Renal cortex interstitium (tissue), 11 donors: ENCODE results near the gene EPB41L3. TPM values are rescaled to one million over a fixed set of nuclear protein-coding genes. Genes with fewer than 3 reads are reported as not detected.
"Not testable (repeated sequence)": the region's sequence is repeated elsewhere in the genome, so short reads cannot be mapped to it uniquely, and the experiment has no call there.

ENCODE experiments used
- DNase-seq, 11 donors: peaks; one replicate each; pipeline ENCODE4 v3.0.0-alpha.2; 2013; ENCODE audit warnings: low read depth in 9 of 11, low spot score in 4 of 11; ENCODE audit errors: extremely low read depth in 1 of 11
- polyA plus RNA-seq, 3 donors: library from polyadenylated mRNA; unstranded; fragments of 120-200 nt; gene quantifications; one replicate each; pipeline ENCODE4 v1.2.1, GENCODE V29; 2013; ENCODE audit not compliant: insufficient read length in 3 of 3

EPB41L3 gene
- polyA plus RNA-seq, 3 donors: 57.5 to 63.1 (median 58.2) TPM

DNA sequence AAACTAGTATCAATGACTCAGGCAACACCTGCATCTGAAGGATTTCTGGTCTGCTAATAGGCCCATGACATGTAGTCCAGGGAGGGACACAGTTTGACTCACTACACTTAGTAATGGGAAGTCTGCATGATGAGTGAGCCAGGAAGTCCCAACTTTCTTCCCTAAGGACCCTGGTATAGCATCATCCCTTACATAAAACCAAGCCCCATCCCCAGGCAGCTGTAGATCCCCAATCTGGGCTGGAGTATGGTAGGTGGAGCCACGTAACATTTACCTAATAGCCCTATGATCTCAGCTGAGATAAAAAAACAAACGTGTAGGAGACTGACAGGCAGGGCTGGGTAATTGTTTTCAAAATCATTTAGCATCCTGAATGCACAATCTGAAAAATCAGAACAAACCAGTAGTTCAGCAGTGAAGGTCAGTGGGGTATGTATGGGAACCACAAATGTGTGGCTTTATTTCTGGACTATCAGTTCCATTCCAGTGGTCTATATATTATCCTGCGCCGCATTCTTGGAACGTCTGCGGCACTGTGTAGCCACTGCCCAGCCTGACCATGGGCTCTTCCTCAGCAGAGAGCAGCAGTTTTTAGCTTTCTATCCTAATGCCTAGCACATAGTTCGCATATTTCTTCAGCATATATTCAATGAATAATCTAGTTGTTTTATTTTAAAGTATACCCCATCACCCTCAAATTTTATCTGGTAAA lies 33.5 kb downstream of the EPB41L3 start:
- DNase-seq: no peak

- DNase-seq: no peak
Measured at GRCh38 chr18:5508821-5509220, 35.0 kb downstream of the EPB41L3 start.

DNA sequence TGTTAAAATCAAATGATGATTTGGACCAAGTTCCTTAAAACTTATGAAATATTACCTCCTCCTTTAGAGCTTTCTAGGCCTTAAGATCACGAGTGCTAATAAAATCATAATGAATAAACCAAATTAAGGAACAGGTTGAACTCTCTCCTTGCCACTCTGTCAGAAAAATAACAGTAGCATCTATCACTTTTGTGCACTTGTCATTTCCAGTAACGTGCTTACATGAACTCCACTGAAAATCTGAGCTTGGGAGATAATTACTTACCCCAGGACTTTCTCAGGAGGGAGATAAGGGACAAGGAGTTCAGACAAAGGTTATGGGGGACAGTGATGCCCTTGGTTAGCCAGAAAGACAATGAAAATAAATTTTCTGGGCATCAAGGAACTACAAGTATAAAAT lies 36.0 kb downstream of the EPB41L3 start:
- no peak for DNase-seq

GRCh38 chr18:5506174-5506573 lies 37.6 kb downstream of the EPB41L3 start:
- no peak for DNase-seq

GRCh38 chr18:5503740-5504139 lies 40.1 kb downstream of the EPB41L3 start:
- DNase-seq: no peak

DNA sequence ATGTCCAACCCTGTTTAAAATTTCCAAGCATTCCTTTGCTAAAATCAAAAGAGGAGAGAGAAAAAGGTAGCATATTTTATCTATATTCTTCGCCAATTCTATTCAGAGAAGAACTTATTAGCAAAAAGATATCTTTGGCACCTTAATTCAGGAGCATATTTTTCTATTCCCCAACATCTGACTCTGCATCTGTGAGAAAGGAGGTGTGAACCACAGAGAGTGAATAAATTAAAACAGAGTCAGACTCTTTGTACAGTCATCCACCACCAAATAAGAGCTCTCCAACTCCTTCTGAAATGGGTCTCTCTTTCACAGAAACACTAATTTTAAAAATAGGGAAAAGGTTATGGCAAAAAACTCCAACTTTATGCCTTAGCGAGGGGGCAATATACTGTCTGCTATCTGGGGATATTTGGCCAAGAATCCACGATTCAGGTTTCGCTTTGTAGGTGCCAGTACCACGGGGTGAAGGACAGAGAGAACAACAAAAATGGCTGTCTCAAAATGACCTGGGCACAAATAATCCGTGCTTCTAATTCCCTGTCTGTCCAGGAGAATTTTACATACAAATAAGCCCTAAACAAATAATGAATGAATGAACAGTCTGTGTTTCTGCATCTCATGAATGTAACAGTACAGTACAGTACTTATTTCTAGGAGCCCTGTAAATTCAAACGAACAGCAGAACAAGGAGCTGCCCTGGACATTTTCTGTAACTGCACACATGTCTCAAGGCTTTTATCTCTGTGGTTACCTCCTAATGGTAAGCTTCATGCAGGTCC lies 43.4 kb downstream of the EPB41L3 start:
- no peak for DNase-seq

GRCh38 chr18:5498452-5498851 lies 45.3 kb downstream of the EPB41L3 start:
- DNase-seq: no peak

DNA sequence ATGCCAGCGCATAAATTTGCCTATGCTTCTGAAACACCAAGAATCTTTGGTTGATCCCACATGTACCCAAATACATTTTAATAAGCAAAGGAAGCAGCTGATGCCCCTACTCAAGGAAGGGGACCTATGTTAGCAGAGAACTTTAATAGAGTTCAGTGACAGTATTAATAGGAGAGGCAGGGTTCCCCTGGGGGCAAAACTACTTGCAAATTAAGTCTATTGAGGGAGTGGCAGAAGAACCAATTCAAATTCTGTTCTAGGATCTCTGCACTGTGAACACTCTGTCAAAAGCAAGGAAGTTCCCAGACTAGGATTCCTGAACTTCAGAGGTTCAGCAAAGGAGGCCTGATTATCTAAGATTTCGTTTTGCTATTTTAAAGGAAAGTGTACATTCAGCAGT lies 47.5 kb downstream of the EPB41L3 start:
- DNase-seq: no peak

GRCh38 chr18:5490753-5491480 lies 52.9 kb downstream of the EPB41L3 start:
- DNase-seq: no peak

DNA sequence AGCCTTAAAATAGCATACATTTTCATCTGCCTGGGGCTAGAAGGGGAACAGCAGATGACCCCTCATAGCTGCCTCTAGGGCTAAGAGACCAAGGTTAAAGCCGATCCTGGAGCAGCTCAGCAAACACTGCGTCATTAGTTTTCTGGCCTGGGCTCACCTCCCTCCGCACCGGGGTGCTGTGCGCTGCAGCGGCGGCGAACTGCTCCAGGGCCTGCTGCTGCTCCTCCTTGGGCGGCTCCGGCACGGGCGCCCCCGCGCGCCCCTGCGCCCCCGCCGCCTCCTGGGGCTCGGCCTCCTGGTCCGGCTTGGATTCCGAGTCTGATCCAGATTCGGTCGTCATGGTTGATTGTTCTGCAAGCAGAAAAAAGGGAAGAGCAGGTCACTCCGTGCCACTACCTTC lies 55.0 kb downstream of the EPB41L3 start:
- DNase-seq: no peak

DNA sequence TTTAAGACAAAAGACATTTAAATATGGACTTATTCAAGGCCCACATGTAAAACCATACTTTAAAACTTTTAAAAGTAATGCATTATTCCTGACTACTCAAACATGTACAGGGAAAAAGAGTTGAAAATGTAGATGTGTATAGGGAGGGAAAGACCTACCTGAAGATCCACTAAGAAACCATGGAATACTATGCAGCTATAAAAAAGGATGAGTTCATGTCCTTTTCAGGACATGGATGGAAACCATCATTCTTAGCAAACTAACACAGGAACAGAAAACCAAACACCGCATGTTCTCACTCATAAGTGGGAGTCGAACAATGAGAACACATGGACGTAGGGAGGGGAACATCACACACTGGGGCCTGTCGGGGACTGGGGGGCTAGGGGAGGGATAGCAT lies 55.8 kb downstream of the EPB41L3 start:
- DNase-seq: not testable (repeated sequence)

DNA sequence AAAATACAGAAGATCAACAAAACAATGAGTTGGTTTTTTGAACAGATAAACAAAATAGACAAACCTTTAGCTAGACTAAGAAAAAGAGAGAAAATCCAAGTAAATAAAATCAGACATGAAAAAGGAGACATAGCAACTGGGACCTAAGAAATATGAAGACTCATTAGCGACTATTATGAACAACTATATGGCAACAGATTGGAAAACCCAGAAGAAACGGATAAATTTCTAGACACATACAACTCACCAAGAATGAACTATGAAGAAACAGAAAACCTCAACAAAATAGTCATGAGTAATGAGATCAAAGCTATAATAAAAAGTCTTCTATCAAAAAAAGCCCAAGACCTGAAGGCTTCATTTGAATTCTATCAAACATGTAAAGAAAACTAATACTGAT lies 59.3 kb downstream of the EPB41L3 start:
- DNase-seq: no peak

DNA sequence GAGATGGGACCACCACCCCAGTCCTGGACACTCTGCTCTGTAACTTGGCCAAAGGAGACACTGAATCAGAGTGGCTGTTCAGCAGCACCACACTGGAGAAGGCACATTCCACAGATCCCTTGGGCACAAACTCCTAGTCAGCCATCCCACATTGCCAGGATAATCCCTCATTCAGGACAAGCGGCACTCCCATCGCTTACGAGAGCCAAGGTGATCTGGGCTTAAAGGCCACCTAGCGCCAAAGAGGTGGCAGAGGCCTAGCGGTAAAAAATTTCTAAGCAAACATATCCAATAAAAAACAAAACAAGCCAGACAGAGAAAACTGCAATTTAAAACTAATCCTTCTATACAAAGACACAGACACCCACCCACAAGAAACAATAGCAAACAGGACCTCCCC lies 62.2 kb downstream of the EPB41L3 start:
- DNase-seq: no peak

DNA sequence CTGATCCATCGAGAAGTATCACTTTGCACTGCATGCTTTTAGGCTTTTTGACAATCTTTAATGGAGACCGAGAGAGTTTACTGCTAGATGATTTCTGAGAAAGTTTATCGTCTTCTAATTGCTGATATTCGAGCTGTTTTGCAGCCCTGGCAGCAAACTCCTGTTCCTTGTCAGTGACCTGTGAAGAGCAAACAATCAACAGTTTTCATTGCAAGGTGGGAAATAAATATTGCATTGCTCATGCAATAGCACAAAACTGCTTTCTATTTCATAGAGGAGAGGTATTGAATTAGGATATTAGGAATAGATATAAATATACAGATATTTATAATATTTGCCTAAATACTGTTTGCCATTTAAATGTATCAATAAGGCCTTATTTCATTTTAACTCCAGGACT lies 65.5 kb downstream of the EPB41L3 start:
- DNase-seq: no peak

DNA sequence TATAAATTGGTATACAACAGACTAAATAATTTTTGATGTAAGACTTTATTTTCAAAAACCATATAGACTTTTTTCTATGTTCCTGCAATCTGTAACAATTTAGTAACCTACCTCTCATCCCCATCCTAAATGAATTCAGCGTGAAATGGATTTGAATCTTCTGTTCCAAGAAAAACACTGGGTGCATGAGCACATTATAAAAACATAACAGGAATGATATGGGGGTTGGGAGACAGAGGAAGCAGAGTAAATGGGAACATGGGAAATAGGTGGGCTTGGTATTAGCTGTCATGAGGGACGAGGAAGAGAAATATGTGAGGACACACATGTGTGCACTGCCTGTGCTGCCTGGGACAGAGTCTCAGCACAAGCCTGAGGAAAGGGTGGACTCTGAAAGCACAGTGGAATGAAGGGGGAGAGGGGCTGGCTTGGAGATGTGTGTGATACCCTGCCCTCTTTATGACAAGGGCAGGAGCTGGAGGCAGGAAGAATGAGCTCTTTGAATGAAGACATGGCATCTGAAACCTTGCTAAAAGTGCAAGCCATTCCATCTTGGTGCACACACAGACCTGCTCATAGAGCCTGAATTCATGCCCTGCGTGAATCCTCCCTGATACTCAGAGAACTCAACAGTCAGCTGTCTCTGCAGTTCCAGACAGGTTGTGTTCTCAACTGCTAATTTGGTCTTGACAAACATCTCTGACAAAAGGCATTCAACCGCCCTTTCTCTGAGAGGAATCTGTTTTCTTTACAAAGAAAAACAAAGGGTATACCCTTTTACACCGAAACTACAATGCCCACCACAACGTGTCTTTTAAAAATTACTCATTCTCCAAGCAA lies 66.6 kb downstream of the EPB41L3 start:
- no peak for DNase-seq

DNA sequence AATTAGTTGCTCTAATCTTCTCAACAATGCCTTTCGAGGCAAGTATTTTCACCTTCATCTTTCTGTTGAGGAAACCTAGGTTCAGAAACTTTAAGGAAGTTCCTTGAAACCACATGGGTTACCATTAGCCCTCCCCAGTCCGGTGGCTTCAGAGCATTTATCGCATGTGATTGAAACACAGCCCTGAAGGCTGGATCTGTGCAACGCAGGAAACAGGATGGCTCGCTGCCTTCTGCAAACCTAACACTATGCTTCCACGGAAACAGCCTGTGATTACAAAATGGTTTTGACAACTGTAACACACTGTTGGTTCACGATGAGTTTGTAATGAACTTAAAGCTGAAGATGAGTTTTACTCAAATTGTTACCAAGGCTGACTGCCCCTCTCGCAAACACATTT lies 68.5 kb downstream of the EPB41L3 start:
- no peak for DNase-seq

DNA sequence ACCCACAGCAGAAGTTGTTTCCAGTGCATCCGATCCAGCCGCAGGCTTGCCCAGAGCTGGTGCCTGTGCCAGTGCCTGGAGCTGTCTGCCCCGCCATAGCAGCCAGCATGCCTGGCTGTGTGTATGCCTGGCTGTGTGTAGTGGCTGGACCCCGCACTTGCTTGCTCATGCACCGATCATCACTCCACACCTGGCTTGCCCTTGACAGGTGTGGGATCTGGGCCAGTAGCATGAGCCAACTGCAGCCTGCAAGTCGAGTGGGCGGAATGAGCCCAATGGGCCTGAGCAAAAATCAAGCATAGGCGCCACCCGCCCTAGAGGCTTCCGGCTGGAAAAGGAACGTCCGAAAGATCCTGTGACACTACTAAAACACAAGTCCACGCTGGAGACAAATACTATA lies 74.5 kb downstream of the EPB41L3 start:
- DNase-seq: no peak

GRCh38 chr18:5468394-5468793 lies 75.4 kb downstream of the EPB41L3 start:
- DNase-seq: no peak

DNA sequence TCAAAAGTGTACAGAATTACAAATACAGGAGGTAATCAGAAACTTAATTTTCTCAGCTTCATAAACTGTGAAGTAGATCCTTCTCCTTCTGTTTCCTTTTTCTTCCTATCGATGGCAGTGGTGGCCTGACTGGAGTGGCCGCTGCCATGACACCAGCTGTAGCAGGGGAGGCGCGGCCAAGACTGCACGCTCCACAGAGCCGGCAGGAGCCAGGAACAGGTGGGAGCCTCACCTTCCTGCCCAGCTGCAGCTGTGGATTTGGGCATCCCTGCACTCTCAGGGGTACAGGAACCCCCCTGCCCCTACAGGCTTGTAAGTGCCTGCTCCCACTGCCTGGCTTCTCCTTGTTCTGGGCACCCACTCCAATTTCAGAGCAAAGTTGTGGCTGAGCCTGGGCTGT lies 76.1 kb downstream of the EPB41L3 start:
- no peak for DNase-seq
